T follicular helper cell (primary cell): ENCODE results near the gene RAX.

Experiments used
- DNase-seq: peaks from one replicate; pipeline ENCODE4 v3.0.0-alpha.2; 2020; ENCODE audit warnings: low read depth

Gene RAX

DNA sequence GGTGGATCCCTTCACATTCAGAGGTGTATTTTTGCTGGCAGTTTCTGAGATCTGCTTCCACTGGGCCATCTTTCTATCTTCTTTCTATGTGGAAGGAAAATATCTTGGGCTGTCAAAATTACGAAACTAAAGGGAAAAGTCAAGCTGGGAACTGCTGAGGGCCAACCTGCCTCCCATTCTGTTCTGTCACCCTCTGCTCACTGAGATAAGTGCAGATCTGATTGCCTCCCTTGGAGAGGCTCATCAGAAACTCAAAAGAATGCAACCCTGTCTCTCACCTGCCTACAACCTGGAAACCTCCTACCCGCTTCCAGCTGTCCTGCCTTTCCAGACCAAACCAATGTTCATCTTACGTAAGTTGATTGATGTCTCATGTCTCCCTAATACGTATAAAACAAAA lies 26.5 kb downstream of the RAX start:
- DNase-seq = no peak

DNA sequence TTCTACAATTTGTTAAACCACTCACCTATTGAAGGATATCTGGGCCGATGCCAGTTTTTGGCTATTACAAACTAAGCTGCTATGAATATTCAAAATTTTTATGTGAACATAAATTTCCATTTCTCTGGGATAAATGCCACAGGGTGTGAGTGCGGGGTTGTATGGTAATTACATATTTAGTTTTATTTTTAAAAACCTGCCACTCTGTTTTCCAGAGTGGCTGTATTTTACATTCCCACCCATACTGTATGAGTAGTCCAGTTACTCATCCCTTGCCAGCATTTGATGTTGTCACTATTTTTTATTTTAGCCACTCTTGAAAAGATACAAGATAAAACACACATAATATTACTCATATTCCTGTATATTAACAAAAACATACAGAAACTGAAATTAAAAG lies 30.3 kb downstream of the RAX start:
- no peak for DNase-seq

DNA sequence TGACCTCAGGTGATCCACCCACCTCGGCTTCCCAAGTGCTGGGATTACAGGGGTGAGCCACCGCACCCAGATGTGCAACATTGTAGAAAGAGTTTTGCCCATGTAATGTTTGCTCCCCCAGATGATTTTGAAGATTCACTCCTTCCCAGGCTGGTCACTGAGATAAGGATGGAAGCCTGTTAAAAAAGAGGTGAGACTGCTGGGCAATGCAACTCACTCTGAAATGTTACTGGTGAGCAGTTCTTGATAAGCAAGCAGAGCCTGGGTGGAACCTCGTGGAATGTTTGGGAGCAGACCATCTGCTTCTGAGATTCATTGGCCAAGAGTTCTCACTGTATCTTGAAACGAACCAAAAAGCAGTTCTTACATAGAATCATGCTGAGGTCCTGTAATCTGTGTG lies 33.6 kb downstream of the RAX start:
- no peak for DNase-seq

DNA sequence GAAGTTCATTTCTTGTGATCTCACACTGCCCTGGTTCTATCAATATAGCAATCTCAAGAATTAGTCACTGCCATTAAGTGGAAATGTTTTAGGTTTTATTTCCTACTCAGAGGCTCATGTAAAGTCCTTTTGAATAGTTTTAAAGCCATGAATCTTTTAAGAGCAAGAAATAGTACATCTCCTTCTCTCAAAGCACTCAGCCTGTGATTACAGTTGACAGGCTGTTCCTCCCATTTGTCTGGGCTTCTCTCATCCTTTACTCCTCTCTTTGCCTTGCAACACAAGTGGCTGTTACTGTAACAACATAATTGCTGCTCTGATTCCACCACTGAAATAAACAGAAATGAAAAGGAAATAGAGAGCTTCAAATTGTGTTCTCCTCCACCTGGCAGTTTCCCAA lies 34.9 kb downstream of the RAX start:
- no peak for DNase-seq

DNA sequence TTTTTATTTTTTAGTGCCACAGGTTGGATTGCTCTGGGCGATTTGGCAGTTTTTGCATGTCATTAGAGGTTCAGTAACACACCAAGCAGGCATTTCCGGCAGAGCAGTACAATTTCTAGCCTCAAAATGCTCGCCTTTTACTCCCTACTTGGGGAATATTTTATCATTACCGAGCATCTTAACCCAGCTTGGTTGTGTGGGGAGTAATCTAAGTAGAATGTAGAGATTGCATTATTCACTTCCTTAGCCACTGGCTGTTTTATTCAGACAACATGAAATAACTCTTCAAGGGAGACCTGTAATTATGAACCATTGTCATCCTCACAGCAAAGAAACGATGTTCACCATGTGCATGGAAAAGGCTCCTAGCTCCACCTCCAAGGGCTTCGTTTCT lies 40.2 kb downstream of the RAX start:
- no peak for DNase-seq

DNA sequence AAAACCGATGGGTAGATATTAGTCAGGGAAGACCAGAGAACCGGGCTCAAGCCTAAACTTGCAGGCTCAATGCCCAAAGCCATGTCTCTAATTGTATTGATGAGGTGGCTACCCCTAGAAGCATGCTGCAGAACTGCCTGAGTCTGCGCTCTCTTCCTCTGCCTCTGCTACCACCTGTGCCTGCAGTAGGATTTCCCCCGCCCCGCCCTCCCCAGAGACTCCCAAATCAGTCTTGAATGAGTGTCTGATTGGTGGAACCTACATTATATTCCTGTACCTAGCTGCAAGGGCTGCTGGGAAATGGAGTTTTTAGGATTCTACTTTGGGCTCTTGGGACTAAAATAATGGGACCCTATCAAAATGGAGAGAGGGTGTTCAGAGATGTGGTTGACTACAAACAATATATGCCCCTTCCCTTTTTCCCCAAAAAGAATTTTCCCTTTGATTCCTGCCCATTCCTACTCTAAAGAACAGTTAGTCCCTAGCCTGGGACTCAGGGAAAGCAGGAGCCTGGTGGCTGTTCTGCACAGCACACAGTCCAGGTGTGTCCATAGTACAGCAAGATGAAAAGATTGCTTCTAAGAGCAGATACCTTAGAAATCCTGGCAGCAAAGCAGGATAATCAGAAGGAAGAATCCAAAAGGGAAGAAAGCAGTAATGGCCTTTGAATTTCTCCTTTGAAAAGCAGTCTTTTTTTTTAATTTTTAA lies 40.8 kb downstream of the RAX start:
- DNase-seq = no peak

DNA sequence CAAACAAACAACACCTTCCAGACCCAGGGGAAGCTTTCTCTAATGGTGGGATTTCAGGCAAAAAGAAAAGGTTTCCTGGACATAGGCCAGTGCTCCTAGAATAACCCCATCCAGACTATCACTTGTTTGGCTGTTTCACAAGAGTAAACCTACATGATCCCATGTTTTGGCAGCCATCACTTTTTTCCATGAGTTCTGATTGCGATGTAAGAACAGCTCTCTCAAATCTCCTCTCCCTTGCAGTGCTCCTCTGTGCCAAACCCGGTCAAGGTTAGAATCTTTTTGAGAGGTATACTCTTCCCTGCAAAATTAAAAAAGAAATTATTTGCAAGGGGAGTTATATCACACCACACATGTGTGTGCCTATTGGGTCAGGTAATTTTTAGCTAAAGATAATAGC lies 41.4 kb downstream of the RAX start:
- DNase-seq = no peak

DNA sequence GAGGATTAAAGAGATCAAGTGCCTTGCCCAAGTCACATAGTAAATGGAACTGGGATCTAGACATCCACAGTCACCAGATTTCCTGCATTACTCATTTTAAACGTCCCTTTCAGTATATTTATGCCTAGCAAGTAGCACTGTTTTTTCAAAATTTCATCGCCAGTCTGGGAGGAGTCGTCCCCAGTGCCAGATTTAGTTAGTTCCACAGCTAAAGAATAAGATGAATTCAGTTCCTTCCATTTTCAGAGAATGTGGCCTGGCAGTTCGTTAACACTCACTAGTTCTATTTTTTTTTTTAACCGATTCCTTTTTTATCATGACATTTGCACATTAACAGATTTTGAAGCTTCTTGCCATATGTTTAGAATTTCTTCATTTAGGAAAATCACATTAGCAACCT lies 42.1 kb downstream of the RAX start:
- no peak for DNase-seq

DNA sequence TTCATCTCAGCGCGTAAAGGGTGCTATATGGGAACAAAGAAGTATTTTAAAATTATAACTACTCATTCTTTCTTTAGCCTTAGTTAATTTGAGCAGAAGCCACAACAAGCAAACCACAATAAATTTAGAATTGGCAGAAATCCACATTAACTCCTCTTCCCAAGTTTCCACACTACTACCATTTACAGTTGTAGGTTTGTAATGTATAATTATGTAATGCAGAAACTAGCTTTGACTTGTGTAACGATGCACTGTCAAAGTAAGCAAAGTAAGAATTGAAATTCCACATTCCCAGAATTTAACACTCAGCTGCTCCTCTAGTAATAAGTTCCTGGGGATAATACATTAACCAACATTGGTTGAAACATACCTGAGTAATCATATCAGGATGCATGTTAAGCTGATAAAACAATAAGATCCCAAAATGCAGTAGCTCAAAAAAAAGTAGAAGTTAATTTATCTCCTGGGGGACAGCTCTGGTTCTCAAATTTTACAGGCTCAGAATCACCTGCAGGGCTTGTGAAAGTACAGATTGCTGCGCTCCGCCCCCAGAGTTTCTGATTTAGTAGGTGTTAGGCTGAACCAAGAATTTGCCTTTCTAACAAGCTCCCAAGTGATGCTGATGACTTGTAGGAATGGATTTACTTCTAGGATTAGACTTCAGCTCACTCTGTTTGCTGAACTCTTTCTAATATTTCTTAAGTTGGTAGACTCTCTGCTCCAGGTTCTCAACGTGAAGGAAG lies 43.4 kb downstream of the RAX start:
- no peak for DNase-seq

DNA sequence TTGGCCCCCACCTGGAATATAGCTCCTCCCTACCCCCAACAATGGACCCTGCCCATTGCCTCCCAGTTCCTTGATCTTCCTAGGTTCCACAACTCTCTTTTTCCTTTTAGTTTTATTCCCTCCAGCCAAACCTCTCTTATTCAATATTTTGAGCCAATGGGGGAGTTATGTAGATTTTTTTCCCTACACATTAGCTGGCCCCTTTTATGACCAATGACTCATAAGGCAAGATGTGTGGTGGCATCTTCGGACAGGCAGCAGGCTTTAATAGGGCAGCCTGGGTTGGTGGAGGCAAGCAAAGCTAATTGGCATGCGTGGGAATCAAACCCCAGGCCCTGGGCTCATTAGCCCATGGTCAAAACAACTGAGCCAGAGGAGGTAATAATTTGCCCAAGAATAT lies 44.1 kb downstream of the RAX start:
- DNase-seq = no peak

DNA sequence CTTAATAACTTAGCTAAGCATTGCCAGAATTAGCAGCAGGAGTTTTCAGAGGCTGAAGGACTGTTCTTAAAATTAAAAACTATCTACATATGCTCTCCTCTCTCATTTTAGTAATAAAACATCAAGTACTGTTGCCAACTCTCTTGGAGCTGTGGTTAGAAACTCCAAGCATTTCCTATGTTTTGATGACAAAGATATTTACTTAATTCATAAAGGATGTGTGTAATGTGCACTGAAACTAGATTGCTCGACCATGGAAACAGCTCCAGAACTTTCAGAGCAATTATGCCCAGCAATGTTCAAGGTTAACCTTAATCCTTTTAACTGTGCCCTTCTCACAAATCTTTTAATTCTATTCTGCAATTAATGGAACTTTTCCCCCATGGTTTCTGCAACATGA lies 44.9 kb downstream of the RAX start:
- no peak for DNase-seq

DNA sequence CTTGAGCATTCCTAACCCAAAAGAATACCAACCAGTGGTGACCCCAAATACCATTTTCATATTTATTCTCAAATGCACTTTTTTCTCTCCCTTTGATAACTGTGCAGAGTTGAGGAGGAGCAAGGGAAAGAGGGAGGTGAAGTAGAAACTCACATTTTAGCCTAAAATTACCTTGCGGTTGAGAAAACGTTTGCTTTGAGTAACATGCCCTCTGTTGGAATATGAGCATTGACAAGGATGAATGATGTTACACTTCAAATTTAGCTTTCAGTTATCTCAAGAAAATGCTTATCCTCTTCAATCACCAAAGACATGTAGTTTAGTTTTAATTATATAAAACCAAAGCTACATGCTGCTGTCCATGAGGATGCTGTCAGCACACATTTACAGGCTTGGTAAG lies 50.9 kb downstream of the RAX start:
- DNase-seq = no peak

DNA sequence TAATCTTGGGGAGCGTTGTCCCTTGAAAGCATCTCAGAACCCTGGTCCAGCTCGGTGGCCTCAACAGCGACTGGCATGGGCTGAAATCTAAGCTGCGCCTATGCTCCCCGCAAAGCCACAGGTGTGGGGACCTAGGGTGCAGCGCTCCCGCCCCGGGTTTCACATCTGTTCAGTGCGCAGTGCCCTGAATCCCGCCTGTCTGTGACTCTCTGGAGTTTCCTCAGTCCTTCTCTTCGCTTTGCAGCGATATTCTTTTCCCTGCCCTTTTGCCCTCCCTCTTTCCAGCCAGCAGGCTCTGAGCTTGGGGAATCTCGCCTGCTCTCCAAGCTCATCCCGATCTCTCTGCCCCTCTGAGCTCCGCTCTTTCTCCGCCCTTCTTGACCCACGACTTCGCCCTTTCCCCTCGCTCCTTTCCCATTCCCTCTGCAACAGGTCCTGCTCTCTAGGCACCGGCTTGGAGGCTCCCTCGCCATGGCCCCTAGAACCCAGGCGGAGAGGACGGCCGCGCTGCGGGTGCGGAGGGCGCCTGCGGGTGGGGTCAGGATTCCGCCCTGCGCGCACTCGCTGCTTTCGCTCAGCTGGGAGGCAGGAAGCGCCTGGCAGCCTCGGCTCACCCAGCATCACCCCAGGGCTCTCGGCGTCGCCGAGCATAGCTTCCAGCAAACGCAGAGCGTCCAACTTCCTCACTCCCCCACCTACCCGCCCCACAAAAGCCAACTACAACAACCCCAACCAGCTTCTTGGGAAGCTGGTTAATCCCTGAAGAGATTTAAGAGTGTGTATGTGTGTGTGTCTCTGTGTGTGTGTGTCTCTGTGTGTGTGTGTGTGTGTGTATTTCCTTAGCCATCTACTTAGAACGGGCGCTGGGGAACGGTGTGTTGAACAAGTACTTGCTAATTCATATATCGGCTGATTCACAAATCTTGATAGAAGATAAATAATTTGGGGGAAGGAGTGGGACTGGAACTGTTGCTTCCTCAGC lies 52.2 kb downstream of the RAX start:
- DNase-seq = no peak

DNA sequence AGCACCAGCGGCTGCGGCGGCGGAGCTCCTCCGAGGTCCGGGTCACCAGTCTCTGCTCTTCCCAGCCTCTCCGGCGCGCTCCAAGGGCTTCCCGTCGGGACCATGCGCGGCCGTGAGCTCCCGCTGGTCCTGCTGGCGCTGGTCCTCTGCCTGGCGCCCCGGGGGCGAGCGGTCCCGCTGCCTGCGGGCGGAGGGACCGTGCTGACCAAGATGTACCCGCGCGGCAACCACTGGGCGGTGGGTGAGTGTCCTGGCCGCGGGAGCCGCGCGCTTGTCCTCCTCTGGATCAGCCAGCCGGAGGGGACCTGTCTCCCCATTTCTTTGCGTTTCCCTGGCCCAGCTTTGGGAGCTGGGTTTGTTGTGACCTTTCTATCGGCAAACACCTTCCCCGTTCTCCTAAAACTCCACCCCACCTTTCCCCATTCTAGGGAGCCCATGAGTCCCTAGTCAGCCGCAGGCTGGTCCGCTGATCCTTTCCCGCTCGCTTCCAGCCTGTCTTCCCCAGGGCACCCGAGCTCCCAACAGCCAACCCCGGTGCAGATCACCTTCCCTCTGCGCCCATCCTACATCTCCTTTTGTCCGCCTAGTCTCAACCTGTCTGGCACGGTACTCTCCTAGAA lies 53.0 kb downstream of the RAX start:
- no peak for DNase-seq

DNA sequence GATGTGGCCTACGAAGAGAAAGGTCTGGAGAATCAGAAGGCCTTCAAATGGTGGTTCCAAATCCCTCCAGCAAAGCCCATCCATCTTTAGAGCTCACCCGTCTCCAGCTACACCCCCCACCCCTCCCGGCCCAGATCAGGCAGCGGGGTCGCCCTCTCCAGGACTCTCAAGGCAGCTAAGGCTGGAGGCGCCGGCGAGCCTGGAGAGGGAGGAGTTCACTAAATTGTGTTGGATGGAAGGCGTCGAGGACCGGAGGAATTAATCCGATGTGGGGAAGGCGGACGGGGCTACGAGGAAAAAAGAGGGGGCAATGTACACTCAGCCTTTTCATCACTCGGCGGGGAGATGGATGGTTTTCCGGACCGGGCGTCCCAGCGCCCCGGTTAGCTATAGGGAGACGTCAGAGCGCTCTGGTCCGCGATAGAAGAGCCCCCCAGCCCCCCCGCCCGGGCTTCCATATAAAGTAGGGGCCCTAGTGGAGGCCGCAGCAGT lies 53.5 kb downstream of the RAX start, which contains the start of gene GRP:
TSS of gene GRP (plus strand) at position 487 of the 492 bp plus-strand sequence. CDS start 108 bp downstream, outside the sequence.
- DNase-seq = no peak

DNA sequence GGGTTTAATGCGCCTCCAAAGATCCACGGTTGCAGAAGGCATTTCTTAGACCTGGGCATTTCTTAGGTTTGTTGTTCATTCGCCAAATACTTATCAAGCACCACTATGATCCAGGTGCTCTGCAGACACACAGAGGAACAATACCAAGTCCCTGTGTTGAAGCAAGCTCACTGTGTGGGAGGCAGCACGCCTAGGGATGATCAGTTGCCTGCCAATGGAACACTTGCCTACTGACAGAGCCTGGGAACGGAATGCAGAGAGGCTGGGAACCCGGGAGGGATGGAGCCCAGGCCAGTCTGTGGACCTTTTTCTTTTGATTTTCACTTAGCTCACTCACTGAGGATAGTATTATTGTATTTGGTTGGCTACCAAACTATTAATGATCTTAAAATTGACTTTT lies 55.2 kb downstream of the RAX start:
- no peak for DNase-seq
